Liver (tissue), 9 donors: ENCODE results near the gene LTK. TPM values are rescaled to one million over a fixed set of nuclear protein-coding genes. Genes with fewer than 3 reads are reported as not detected.

Experiments
- DNase-seq: peaks from one replicate; pipeline ENCODE4 v3.0.0-alpha.2; 2017; ENCODE audit warnings: low spot score
- H3K27ac ChIP-seq, 2 donors: one replicate each; pipeline ENCODE4 v1.7.0; 2013; ENCODE audit warnings: inconsistent platforms in 2 of 2, low read length in 2 of 2, control low read depth in 1 of 2, low read depth in 1 of 2, mild to moderate bottlenecking in 1 of 2
- H3K27me3 ChIP-seq, 4 donors: one replicate each; pipeline versions ENCODE4 v1.6.1 to v1.7.0; 2013; ENCODE audit warnings: low read length in 3 of 4, inconsistent platforms in 1 of 4, mild to moderate bottlenecking in 1 of 4, moderate library complexity in 1 of 4; ENCODE audit not compliant: control insufficient read depth in 4 of 4, insufficient read depth in 4 of 4
- H3K36me3 ChIP-seq, 4 donors: one replicate each; pipeline versions ENCODE4 v1.6.1 to v1.7.0; 2013; ENCODE audit warnings: low read length in 3 of 4, mild to moderate bottlenecking in 3 of 4, low read depth in 1 of 4, moderate library complexity in 1 of 4; ENCODE audit not compliant: control insufficient read depth in 4 of 4, insufficient read depth in 3 of 4
- H3K4me1 ChIP-seq, 4 donors: one replicate each; pipeline versions ENCODE4 v1.6.1 to v1.7.0; 2013; ENCODE audit warnings: low read length in 3 of 4, mild to moderate bottlenecking in 3 of 4, moderate library complexity in 1 of 4; ENCODE audit not compliant: control insufficient read depth in 4 of 4, insufficient read depth in 4 of 4
- H3K4me3 ChIP-seq, 3 donors: one replicate each; pipeline versions ENCODE4 v1.6.1 to v1.7.0; 2013; ENCODE audit warnings: low read length in 3 of 3, control low read depth in 1 of 3, low read depth in 1 of 3, mild to moderate bottlenecking in 1 of 3
- H3K9ac ChIP-seq, 2 donors: one replicate each; pipeline ENCODE4 v1.7.0; 2013; ENCODE audit warnings: low read length in 2 of 2, mild to moderate bottlenecking in 2 of 2, moderate library complexity in 2 of 2, control low read depth in 1 of 2, low read depth in 1 of 2
- H3K9me3 ChIP-seq, 4 donors: one replicate each; pipeline versions ENCODE4 v1.6.1 to v1.7.0; 2013; ENCODE audit warnings: low read length in 3 of 4; ENCODE audit not compliant: control insufficient read depth in 4 of 4
- CTCF ChIP-seq: fragments of 150-350 bp; IDR thresholded peaks from 2 replicates; pipeline ENCODE4 v1.5.1; 2017; ENCODE audit warnings: improper control_type of control experiment, low read depth, low read length; ENCODE audit not compliant: missing input control
- EGR1 ChIP-seq, 2 donors: IDR thresholded peaks; 2 replicates each; pipeline ENCODE4 v1.6.1; 2016 to 2018; ENCODE audit warnings: antibody characterized with exemption in 2 of 2, low read depth in 2 of 2
- FOXA2 ChIP-seq: IDR thresholded peaks from 2 replicates; pipeline ENCODE4 v1.6.1; 2016; ENCODE audit warnings: antibody characterized with exemption
- GABPA ChIP-seq, 2 donors: IDR thresholded peaks in 1 of 2; conservative IDR thresholded peaks in 1 of 2; 2 replicates each; pipeline ENCODE4 v1.6.1; 2016; ENCODE audit warnings: antibody characterized with exemption in 2 of 2, mild to moderate bottlenecking in 1 of 2, moderate library complexity in 1 of 2
- HNF4A ChIP-seq, 2 donors: conservative IDR thresholded peaks; 2 replicates each; pipeline ENCODE4 v1.6.1; 2016; ENCODE audit warnings: antibody characterized with exemption in 2 of 2, mild to moderate bottlenecking in 2 of 2
- HNF4G ChIP-seq: IDR thresholded peaks from 2 replicates; pipeline ENCODE4 v1.6.1; 2016; ENCODE audit warnings: antibody characterized with exemption
- JUND ChIP-seq, 2 donors: IDR thresholded peaks; 2 replicates each; pipeline ENCODE4 v1.6.1; 2016; ENCODE audit warnings: antibody characterized with exemption in 2 of 2
- NR2F2 ChIP-seq: IDR thresholded peaks from 2 replicates; pipeline ENCODE4 v1.6.1; 2016; ENCODE audit warnings: antibody characterized with exemption
- RAD21 ChIP-seq, 2 donors: IDR thresholded peaks; 2 replicates each; pipeline ENCODE4 v1.6.1; 2016; ENCODE audit warnings: antibody characterized with exemption in 2 of 2, mild to moderate bottlenecking in 2 of 2
- RXRA ChIP-seq, 2 donors: IDR thresholded peaks; 2 replicates each; pipeline ENCODE4 v1.6.1; 2017 to 2018; ENCODE audit warnings: antibody characterized with exemption in 2 of 2, mild to moderate bottlenecking in 1 of 2
- SP1 ChIP-seq: IDR thresholded peaks from 2 replicates; pipeline ENCODE4 v1.6.1; 2018; ENCODE audit warnings: antibody characterized with exemption, mild to moderate bottlenecking
- TAF1 ChIP-seq: conservative IDR thresholded peaks from 2 replicates; pipeline ENCODE4 v1.6.1; 2016; ENCODE audit warnings: antibody characterized with exemption, mild to moderate bottlenecking
- YY1 ChIP-seq: IDR thresholded peaks from 2 replicates; pipeline ENCODE4 v1.6.1; 2016; ENCODE audit warnings: antibody characterized with exemption, mild to moderate bottlenecking
- WGBS: extraction: QIAGEN DNeasy Blood & Tissue Kit; methylation state at CpG from one replicate; pipeline ENCODE4 v1.1.7; 2013; 5-methylcytosine and 5-hydroxymethylcytosine counted together
- polyA plus RNA-seq, 2 donors: library from polyadenylated mRNA; stranded (reverse) in 1 of 2; unstranded in 1 of 2; fragments of 200-250 nt in 1 of 2; fragments of >200 nt in 1 of 2; fragmentation: Nextera tagmentation in 1 of 2; extraction: Ambion mirVana in 1 of 2; gene quantifications; one replicate each; pipeline versions ENCODE4 v1.2.1 to v1.2.3, GENCODE V29; 2013 to 2015
- total RNA-seq, 2 donors: library from RNA; depleted of rRNA; stranded (reverse); fragments of >200 nt; gene quantifications; one replicate each; pipeline ENCODE4 v1.2.3, GENCODE V29; 2014
- TF ChIP-seq, protein P1 (sequence below): IDR thresholded peaks from 2 replicates; pipeline ENCODE4 v1.6.1; 2016; ENCODE audit warnings: antibody characterized with exemption
- TF ChIP-seq, protein P2 (sequence below): IDR thresholded peaks from 2 replicates; pipeline ENCODE4 v1.6.1; 2016; ENCODE audit warnings: antibody characterized with exemption
- TF ChIP-seq, protein P3 (sequence below): IDR thresholded peaks from 2 replicates; pipeline ENCODE4 v1.6.1; 2016; ENCODE audit warnings: antibody characterized with exemption
- donor health status: healthy.
- donor health status: healthy.
- donor health status: healthy.
- donor health status: healthy.
- donor health status: healthy.

Gene LTK
- total and polyA plus RNA-seq, 4 donors: 0.86 to 3.0 (median 2.0) TPM

- 90% methylated on average over 5 of the region's 5 CpGs for WGBS
- TF ChIP-seq HNF4G (no peak), EGR1 (IDR thresholded peaks at IDR 0.05; ENCODE audit: low read depth in 2 of 2) (no peak), YY1 (no peak)
- Histone ChIP-seq H3K4me3 (no peak overlapping the region), H3K27ac (no peak overlapping the region), H3K4me1 (peaks cover 0 to 14% (median 4%) of the 10 kb centered on the region in 4 donors), H3K9me3 (no peaks in the 10 kb centered on the region), H3K36me3 (no peaks in the 10 kb centered on the region), H3K27me3 (peaks cover 0 to 2% (median 0%) of the 10 kb centered on the region in 4 donors), H3K9ac (no peak overlapping the region)
- no peak for DNase-seq
Measured at GRCh38 chr15:41503669-41504010, 10.0 kb downstream of the LTK start.

DNA sequence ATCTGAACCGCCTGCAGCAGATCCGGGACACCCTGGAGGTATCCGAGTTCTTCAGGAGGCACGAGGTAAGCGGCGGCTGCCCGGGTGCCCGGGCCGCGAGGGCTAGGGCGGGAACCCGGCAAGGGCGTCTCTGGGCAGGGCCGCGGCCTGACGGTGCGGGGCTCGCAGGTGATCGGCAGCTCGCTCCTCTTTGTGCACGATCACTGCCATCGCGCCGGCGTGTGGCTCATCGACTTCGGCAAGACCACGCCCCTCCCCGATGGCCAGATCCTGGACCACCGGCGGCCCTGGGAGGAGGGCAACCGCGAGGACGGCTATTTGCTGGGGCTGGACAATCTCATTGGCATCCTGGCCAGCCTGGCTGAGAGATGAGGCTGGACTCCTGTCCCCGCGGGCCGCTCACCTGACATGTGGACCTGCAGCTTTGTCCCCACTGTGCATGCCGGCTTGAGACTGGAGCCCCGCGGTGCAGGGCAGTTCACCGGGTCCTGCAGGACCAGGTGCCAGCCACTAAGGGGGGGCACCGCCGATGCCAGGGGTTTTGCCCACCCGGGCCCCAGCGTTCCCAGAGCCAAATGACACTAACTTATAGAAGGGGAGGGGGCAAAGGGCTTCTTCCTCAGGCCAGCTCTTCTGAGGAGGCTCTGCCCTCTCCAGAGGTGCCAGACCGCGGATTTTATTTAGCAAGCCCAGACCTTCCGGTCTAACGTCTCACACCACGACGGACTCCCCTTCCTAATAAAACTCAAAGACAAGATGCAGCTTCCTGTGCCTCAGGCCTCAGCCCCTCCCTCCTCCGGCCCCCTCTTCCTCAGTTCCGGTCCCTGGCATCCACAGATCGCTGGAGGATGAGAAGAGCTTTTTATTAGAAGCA is 10.6 kb downstream of the LTK start:
- H3K4me3 ChIP-seq: no peak overlapping the region
- H3K27me3 ChIP-seq: peaks cover 0 to 2% (median 0%) of the 10 kb centered on the region in 4 donors
- WGBS: 71% methylated on average over 54 of the region's 54 CpGs

More for the DNA sequence above, 10.6 kb downstream of the LTK start:
- peaks cover 0 to 12% (median 3%) of the 10 kb centered on the region in 4 donors for H3K4me1 ChIP-seq
- H3K36me3 ChIP-seq: no peaks in the 10 kb centered on the region
- no peak for DNase-seq
- no peaks in the 10 kb centered on the region for H3K9me3 ChIP-seq
- H3K9ac ChIP-seq: no peak overlapping the region
- no peak overlapping the region for H3K27ac ChIP-seq
- TF ChIP-seq, protein P1, sequence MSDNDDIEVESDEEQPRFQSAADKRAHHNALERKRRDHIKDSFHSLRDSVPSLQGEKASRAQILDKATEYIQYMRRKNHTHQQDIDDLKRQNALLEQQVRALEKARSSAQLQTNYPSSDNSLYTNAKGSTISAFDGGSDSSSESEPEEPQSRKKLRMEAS: no peak
- TF ChIP-seq HNF4G (no peak), RAD21 (IDR thresholded peaks at IDR 0.05) (no peak), GABPA (IDR thresholded peaks at IDR 0.05 in 1 of 2, conservative IDR thresholded peaks at IDR 0.05 in 1 of 2) (no peak), RXRA (IDR thresholded peaks at IDR 0.05) (no peak), NR2F2 (no peak), CTCF (no peak), SP1 (no peak), EGR1 (IDR thresholded peaks at IDR 0.05; ENCODE audit: low read depth in 2 of 2) (no peak), JUND (IDR thresholded peaks at IDR 0.05) (no peak), TAF1 (no peak), FOXA2 (no peak), HNF4A (conservative IDR thresholded peaks at IDR 0.05) (no peak), YY1 (no peak)
- TF ChIP-seq, protein P2, sequence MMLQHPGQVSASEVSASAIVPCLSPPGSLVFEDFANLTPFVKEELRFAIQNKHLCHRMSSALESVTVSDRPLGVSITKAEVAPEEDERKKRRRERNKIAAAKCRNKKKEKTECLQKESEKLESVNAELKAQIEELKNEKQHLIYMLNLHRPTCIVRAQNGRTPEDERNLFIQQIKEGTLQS: no peak
- TF ChIP-seq, protein P3, sequence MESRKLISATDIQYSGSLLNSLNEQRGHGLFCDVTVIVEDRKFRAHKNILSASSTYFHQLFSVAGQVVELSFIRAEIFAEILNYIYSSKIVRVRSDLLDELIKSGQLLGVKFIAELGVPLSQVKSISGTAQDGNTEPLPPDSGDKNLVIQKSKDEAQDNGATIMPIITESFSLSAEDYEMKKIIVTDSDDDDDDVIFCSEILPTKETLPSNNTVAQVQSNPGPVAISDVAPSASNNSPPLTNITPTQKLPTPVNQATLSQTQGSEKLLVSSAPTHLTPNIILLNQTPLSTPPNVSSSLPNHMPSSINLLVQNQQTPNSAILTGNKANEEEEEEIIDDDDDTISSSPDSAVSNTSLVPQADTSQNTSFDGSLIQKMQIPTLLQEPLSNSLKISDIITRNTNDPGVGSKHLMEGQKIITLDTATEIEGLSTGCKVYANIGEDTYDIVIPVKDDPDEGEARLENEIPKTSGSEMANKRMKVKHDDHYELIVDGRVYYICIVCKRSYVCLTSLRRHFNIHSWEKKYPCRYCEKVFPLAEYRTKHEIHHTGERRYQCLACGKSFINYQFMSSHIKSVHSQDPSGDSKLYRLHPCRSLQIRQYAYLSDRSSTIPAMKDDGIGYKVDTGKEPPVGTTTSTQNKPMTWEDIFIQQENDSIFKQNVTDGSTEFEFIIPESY: no peak
